WTC11 (cell line): ENCODE results near the gene OGFOD3. TPM values are rescaled to one million over a fixed set of nuclear protein-coding genes. Genes with fewer than 3 reads are reported as not detected.

Experiments
- ATAC-seq: fragments of 200-7000 bp; cut with Tn5 transposase; 2 replicates; pipeline ENCODE4 v1.10.0; 2021; ENCODE audit warnings: mild to moderate bottlenecking, moderate library complexity
- CTCF ChIA-PET: fragments of 300-600 bp; sonication (Branson Sonifier 250); formaldehyde crosslinking; loops from one replicate; lab custom pipeline; 2021; ENCODE audit warnings: antibody characterized with exemption; lab: Charles Lee
- POLR2A ChIA-PET: fragments of 350-600 bp; sonication (Branson Sonifier 250); formaldehyde crosslinking; loops from one replicate; lab custom pipeline; 2021; ENCODE audit warnings: antibody characterized with exemption; lab: Charles Lee
- DNase-seq: peaks from one replicate; pipeline ENCODE4 v3.0.0; 2021; ENCODE audit warnings: low spot score
- H3K27ac Mint-ChIP-seq: 2 replicates; pipeline ENCODE4 v1.8.0; 2021; ENCODE audit warnings: mixed read lengths
- H3K27me3 Mint-ChIP-seq: 2 replicates; pipeline ENCODE4 v1.8.0; 2021; ENCODE audit warnings: low read depth, mild to moderate bottlenecking, moderate library complexity, mixed read lengths
- H3K36me3 Mint-ChIP-seq: 2 replicates; pipeline ENCODE4 v1.8.0; 2021; ENCODE audit warnings: mixed read lengths
- H3K4me1 Mint-ChIP-seq: 2 replicates; pipeline ENCODE4 v1.8.0; 2022; ENCODE audit warnings: mixed read lengths
- H3K4me3 Mint-ChIP-seq: 2 replicates; pipeline ENCODE4 v1.8.0; 2021; ENCODE audit warnings: mild to moderate bottlenecking, moderate library complexity, mixed read lengths
- H3K9me3 Mint-ChIP-seq: 2 replicates; pipeline ENCODE4 v1.8.0; 2021; ENCODE audit warnings: mixed read lengths
- ATF3 ChIP-seq: sonication (generic); formaldehyde crosslinking; conservative IDR thresholded peaks from 2 replicates; pipeline ENCODE4 v1.8.1; 2022; ENCODE audit warnings: mild to moderate bottlenecking, missing genetic modification reagents
- ATF6 ChIP-seq: sonication (generic); formaldehyde crosslinking; IDR thresholded peaks from 2 replicates; pipeline ENCODE4 v1.8.1; 2023; ENCODE audit warnings: mild to moderate bottlenecking, missing genetic modification reagents
- CBFB ChIP-seq: sonication (generic); formaldehyde crosslinking; IDR thresholded peaks from 2 replicates; pipeline ENCODE4 v1.8.1; 2022; ENCODE audit warnings: mild to moderate bottlenecking, low read depth, missing genetic modification reagents
- CREM ChIP-seq: sonication (generic); formaldehyde crosslinking; IDR thresholded peaks from 2 replicates; pipeline ENCODE4 v1.8.1; 2022; ENCODE audit warnings: mild to moderate bottlenecking, missing genetic modification reagents, moderate library complexity
- CTCF ChIP-seq: fragments of 200-600 bp; IDR thresholded peaks from 2 replicates; pipeline ENCODE4 v1.8.0; 2022; ENCODE audit warnings: antibody characterized with exemption
- ELF4 ChIP-seq: sonication (generic); formaldehyde crosslinking; IDR thresholded peaks from 2 replicates; pipeline ENCODE4 v1.8.1; 2022; ENCODE audit warnings: low read depth, mild to moderate bottlenecking, moderate library complexity, missing genetic modification reagents
- EMX1 ChIP-seq: fragments of 250-450 bp; sonication (Bioruptor Pico); IDR thresholded peaks from 2 replicates; pipeline ENCODE4 v1.8.0; 2021; ENCODE audit warnings: mild to moderate bottlenecking
- ETV6 ChIP-seq: sonication (generic); formaldehyde crosslinking; IDR thresholded peaks from 2 replicates; pipeline ENCODE4 v1.8.1; 2022; ENCODE audit warnings: mild to moderate bottlenecking, missing genetic modification reagents
- GABPB1 ChIP-seq: sonication (generic); formaldehyde crosslinking; IDR thresholded peaks from 2 replicates; pipeline ENCODE4 v1.8.1; 2023; ENCODE audit warnings: mild to moderate bottlenecking, missing genetic modification reagents
- GRHL2 ChIP-seq: fragments of 250-450 bp; sonication (Bioruptor Pico); IDR thresholded peaks from 2 replicates; pipeline ENCODE4 v1.8.0; 2022; ENCODE audit warnings: mild to moderate bottlenecking, moderate library complexity; ENCODE audit not compliant: insufficient replicate concordance, severe bottlenecking
- GTF2I ChIP-seq: fragments of 250-450 bp; sonication (Bioruptor Pico); conservative IDR thresholded peaks from 2 replicates; pipeline ENCODE4 v1.4.0; 2021; ENCODE audit warnings: mild to moderate bottlenecking
- IRF1 ChIP-seq: sonication (generic); formaldehyde crosslinking; IDR thresholded peaks from 2 replicates; pipeline ENCODE4 v1.8.0; 2023; ENCODE audit warnings: missing genetic modification reagents
- JUN ChIP-seq: sonication (generic); formaldehyde crosslinking; IDR thresholded peaks from 2 replicates; pipeline ENCODE4 v1.8.0; 2023; ENCODE audit warnings: mild to moderate bottlenecking, missing genetic modification reagents
- KAT7 ChIP-seq: sonication (generic); formaldehyde crosslinking; IDR thresholded peaks from 2 replicates; pipeline ENCODE4 v1.8.1; 2023; ENCODE audit warnings: missing genetic modification reagents, mild to moderate bottlenecking, borderline replicate concordance
- NFATC4 ChIP-seq: fragments of 250-450 bp; sonication (Bioruptor Pico); IDR thresholded peaks from 2 replicates; pipeline ENCODE4 v1.9.0; 2021; ENCODE audit warnings: mild to moderate bottlenecking
- NR1H2 ChIP-seq: sonication (generic); formaldehyde crosslinking; IDR thresholded peaks from 2 replicates; pipeline ENCODE4 v1.9.0; 2021; ENCODE audit warnings: mild to moderate bottlenecking, moderate library complexity, missing genetic modification reagents
- SMAD3 ChIP-seq: sonication (generic); formaldehyde crosslinking; IDR thresholded peaks from 2 replicates; pipeline ENCODE4 v1.8.0; 2022; ENCODE audit warnings: missing genetic modification reagents, mild to moderate bottlenecking, borderline replicate concordance
- TCF7 ChIP-seq: sonication (generic); formaldehyde crosslinking; IDR thresholded peaks from 2 replicates; pipeline ENCODE4 v1.8.0; 2022; ENCODE audit warnings: mild to moderate bottlenecking, low read depth, missing genetic modification reagents, moderate library complexity
- TEAD4 ChIP-seq: sonication (generic); formaldehyde crosslinking; IDR thresholded peaks from 2 replicates; pipeline ENCODE4 v1.8.0; 2022; ENCODE audit warnings: mild to moderate bottlenecking, missing genetic modification reagents
- TP53 ChIP-seq: sonication (generic); formaldehyde crosslinking; IDR thresholded peaks from 2 replicates; pipeline ENCODE4 v1.8.1; 2023; ENCODE audit warnings: mild to moderate bottlenecking, missing genetic modification reagents
- ZMAT4 ChIP-seq: fragments of 250-450 bp; sonication (Bioruptor Pico); IDR thresholded peaks from 2 replicates; pipeline ENCODE4 v1.9.0; 2021; ENCODE audit warnings: mild to moderate bottlenecking
- ZNF138 ChIP-seq: sonication (generic); formaldehyde crosslinking; conservative IDR thresholded peaks from 2 replicates; pipeline ENCODE4 v1.8.1; 2022; ENCODE audit warnings: mild to moderate bottlenecking, moderate library complexity, missing genetic modification reagents
- ZNF219 ChIP-seq: sonication (generic); formaldehyde crosslinking; IDR thresholded peaks from 2 replicates; pipeline ENCODE4 v1.8.0; 2023; ENCODE audit warnings: missing genetic modification reagents, mild to moderate bottlenecking, borderline replicate concordance
- ZNF396 ChIP-seq: fragments of 250-450 bp; sonication (Bioruptor Pico); IDR thresholded peaks from 2 replicates; pipeline ENCODE4 v1.8.0; 2021; ENCODE audit warnings: mild to moderate bottlenecking, moderate library complexity, borderline replicate concordance
- total RNA-seq: library from RNA; stranded (reverse); gene quantifications from 3 replicates; pipeline ENCODE4 v1.2.3, GENCODE V29; 2021
- TF ChIP-seq, protein P1 (sequence below): fragments of 250-450 bp; sonication (Bioruptor Pico); IDR thresholded peaks from 2 replicates; pipeline ENCODE4 v1.8.0; 2021; ENCODE audit warnings: mild to moderate bottlenecking
- TF ChIP-seq, protein P2 (sequence below): sonication (generic); formaldehyde crosslinking; IDR thresholded peaks from 2 replicates; pipeline ENCODE4 v1.8.1; 2023; ENCODE audit warnings: mild to moderate bottlenecking, missing genetic modification reagents, moderate library complexity

OGFOD3 gene
- total RNA-seq, 1 experiment from 2014 or later, result 20.4 TPM

GRCh38 chr17:82452162-82452561, 33.8 kb upstream of the OGFOD3 start:
- Mint-ChIP-seq H3K4me1 (peaks cover 17% of the 10 kb centered on the region), H3K4me3 (peak overlapping the region; percentile 33), H3K27ac (no peak overlapping the region), H3K9me3 (peaks cover 37% of the 10 kb centered on the region), H3K27me3 (peaks cover 20% of the 10 kb centered on the region), H3K36me3 (peaks cover 19% of the 10 kb centered on the region)
- ATAC-seq, result no peak
- ChIA-PET CTCF (no interaction called here), POLR2A (no interaction called here)
- no peak for TF ChIP-seq ZNF396 (CRISPR knock-in tag)
- TF ChIP-seq NFATC4 (CRISPR knock-in tag), result no peak
- TF ChIP-seq GRHL2 (CRISPR knock-in tag), result no peak
- TF ChIP-seq ELF4 (CRISPR knock-in tag), result no peak
- no peak for TF ChIP-seq CTCF
- TF ChIP-seq EMX1 (CRISPR knock-in tag), result no peak
- no peak for TF ChIP-seq CBFB
- TF ChIP-seq ZNF219, result no peak
- no peak for TF ChIP-seq SMAD3 (CRISPR knock-in tag)
- no peak for TF ChIP-seq GABPB1 (CRISPR knock-in tag)
- no peak for DNase-seq

DNA sequence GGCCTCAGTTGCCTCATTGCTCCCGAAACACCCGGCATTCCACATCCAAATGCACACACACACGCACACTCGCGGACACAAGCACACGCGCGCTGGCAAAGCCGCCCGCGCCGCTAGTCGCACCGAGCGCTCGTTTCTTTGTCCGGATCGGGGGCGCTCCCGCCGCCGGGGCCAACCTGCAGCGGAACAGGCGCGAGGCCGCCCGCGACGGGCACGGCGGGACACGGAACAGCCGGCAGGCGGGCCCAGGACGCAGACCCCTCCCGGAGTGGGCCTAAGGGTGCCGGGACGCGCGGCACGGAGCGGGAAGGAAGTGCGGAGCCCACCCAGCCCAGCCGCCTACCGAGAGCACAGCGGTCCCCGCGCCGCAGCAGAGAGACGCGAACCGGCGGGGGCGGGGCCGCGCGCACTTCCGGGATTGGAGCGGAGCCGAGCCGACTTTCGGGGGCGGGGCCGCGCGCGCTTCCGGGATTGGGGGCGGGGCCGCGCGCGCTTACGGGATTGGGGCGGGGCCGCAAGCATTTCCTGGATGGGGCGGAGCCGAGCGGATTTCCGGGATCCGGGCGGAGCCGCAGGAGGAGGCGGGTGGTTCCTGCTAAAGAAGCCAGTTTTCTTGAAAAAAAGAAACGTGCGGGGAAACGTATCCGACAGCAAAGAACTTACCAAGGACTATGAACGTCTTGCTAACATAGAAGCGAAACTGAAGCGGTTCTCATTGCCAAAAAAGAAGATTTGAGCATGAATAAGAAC, 32.1 kb upstream of the OGFOD3 start, which contains the start of gene CYBC1:
Gene CYBC1, minus strand, starts transcription at position 396 of the 750 bp plus-strand sequence. CDS start 1,498 bp downstream, outside the sequence.
- Mint-ChIP-seq H3K9me3 (peaks cover 33% of the 10 kb centered on the region), H3K4me1 (peaks cover 14% of the 10 kb centered on the region), H3K27me3 (peaks cover 20% of the 10 kb centered on the region), H3K4me3 (peak within 1 kb of the TSS; percentile 76), H3K36me3 (peaks cover 19% of the 10 kb centered on the region), H3K27ac (peak within 1 kb of the TSS; percentile 84)
- POLR2A ChIA-PET, result no interaction called here
- ATAC-seq (peak; percentile 86), DNase-seq (peak; percentile 90)
- CTCF ChIA-PET, result no interaction called here
- peak; percentile 81 for TF ChIP-seq JUN
- TF ChIP-seq KAT7 (CRISPR knock-in tag), result no peak
- TF ChIP-seq ZNF138, result no peak
- TF ChIP-seq, protein P1, sequence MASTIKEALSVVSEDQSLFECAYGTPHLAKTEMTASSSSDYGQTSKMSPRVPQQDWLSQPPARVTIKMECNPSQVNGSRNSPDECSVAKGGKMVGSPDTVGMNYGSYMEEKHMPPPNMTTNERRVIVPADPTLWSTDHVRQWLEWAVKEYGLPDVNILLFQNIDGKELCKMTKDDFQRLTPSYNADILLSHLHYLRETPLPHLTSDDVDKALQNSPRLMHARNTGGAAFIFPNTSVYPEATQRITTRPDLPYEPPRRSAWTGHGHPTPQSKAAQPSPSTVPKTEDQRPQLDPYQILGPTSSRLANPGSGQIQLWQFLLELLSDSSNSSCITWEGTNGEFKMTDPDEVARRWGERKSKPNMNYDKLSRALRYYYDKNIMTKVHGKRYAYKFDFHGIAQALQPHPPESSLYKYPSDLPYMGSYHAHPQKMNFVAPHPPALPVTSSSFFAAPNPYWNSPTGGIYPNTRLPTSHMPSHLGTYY (CRISPR knock-in tag), result no peak
- peak; percentile 59; the same call in 1 of the 2 replicates for TF ChIP-seq TEAD4 (CRISPR knock-in tag)
- TF ChIP-seq ZMAT4 (CRISPR knock-in tag), result no peak
- peak; percentile 62 for TF ChIP-seq GABPB1 (CRISPR knock-in tag)
- TF ChIP-seq CTCF, result no peak
- no peak for TF ChIP-seq TCF7 (CRISPR knock-in tag)
- no peak for TF ChIP-seq NR1H2 (CRISPR knock-in tag)
- peak; percentile 80 for TF ChIP-seq CREM (CRISPR knock-in tag)
- no peak for TF ChIP-seq TP53 (CRISPR knock-in tag)
- no peak for TF ChIP-seq GTF2I (CRISPR knock-in tag)
- no peak for TF ChIP-seq GRHL2 (CRISPR knock-in tag)
- TF ChIP-seq, protein P2, sequence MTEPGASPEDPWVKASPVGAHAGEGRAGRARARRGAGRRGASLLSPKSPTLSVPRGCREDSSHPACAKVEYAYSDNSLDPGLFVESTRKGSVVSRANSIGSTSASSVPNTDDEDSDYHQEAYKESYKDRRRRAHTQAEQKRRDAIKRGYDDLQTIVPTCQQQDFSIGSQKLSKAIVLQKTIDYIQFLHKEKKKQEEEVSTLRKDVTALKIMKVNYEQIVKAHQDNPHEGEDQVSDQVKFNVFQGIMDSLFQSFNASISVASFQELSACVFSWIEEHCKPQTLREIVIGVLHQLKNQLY (CRISPR knock-in tag), result no peak
- TF ChIP-seq ATF6, result no peak
- TF ChIP-seq ATF3, result no peak
- peak; percentile 77; the same call in 1 of the 2 replicates for TF ChIP-seq IRF1 (CRISPR knock-in tag)
- peak; percentile 100 for TF ChIP-seq ETV6 (CRISPR knock-in tag)
- TF ChIP-seq ZNF219, result 0 out of 2 replicates have a peak, but pooled peaks have one; percentile 21
